HG03432 (cell line): ENCODE measurements around the gene TSPEAR.
"Not testable (repeated sequence)": the region's sequence is repeated elsewhere in the genome, so short reads cannot be mapped to it uniquely, and the experiment has no call there.

Experiments used
- ATAC-seq: cut with Tn5 transposase; IDR thresholded peaks from one replicate; pipeline ENCODE4 v1.9.1; 2021; ENCODE audit warnings: mild to moderate bottlenecking, moderate library complexity; ENCODE audit not compliant: unreplicated experiment

The TSPEAR gene

GRCh38 chr21:44703731-44704635, 7.4 kb downstream of the TSPEAR start:
- no peak for ATAC-seq

- ATAC-seq, result no peak
Observed at GRCh38 chr21:44702973-44703730, 8.2 kb downstream of the TSPEAR start.

GRCh38 chr21:44702111-44702972, 9.0 kb downstream of the TSPEAR start:
- ATAC-seq, result no peak

- no peak for ATAC-seq
Observed at GRCh38 chr21:44701541-44701940, 9.8 kb downstream of the TSPEAR start.

GRCh38 chr21:44701023-44701400, 10.4 kb downstream of the TSPEAR start:
- no peak for ATAC-seq

GRCh38 chr21:44700101-44701022, 11.0 kb downstream of the TSPEAR start:
- no peak for ATAC-seq

- ATAC-seq, result no peak
Observed at GRCh38 chr21:44699502-44700001, 11.8 kb downstream of the TSPEAR start.

- ATAC-seq, result no peak
Observed at GRCh38 chr21:44697811-44698734, 13.3 kb downstream of the TSPEAR start.

- not testable (repeated sequence) for ATAC-seq
Observed at GRCh38 chr21:44697172-44697810, 14.1 kb downstream of the TSPEAR start, which contains the start of gene KRTAP10-12. Gene KRTAP10-12, plus strand, starts transcription at chr21:44697172. Its CDS starts 30 bp downstream, at chr21:44697202.

- ATAC-seq, result no peak
Observed at GRCh38 chr21:44696572-44696971, 14.8 kb downstream of the TSPEAR start.

- no peak for ATAC-seq
Observed at GRCh38 chr21:44695641-44696040, 15.7 kb downstream of the TSPEAR start.

GRCh38 chr21:44695184-44695583, 16.2 kb downstream of the TSPEAR start:
- ATAC-seq, result no peak

- ATAC-seq, result no peak
Observed at GRCh38 chr21:44694776-44695175, 16.6 kb downstream of the TSPEAR start.

GRCh38 chr21:44692798-44693512, 18.4 kb downstream of the TSPEAR start:
- no peak for ATAC-seq

GRCh38 chr21:44691686-44692085, 19.7 kb downstream of the TSPEAR start:
- no peak for ATAC-seq

GRCh38 chr21:44689740-44690139, 21.6 kb downstream of the TSPEAR start:
- ATAC-seq, result not testable (repeated sequence)

- no peak for ATAC-seq
Observed at GRCh38 chr21:44687671-44688070, 23.7 kb downstream of the TSPEAR start.
